CD4-positive, alpha-beta T cell treated with Interleukin-21 for 1 hour (primary cell): ENCODE data around the gene LSS.

Experiments used
- DNase-seq: peaks from one replicate; pipeline ENCODE4 v3.0.0-alpha.2; 2020

LSS gene

GRCh38 chr21:46228345-46229051, at the start of gene LSS:
TSS of gene LSS (minus strand) at chr21:46228774. CDS start at chr21:46228745, 29 bp downstream.
- peak; percentile 98 for DNase-seq

GRCh38 chr21:46274797-46275390, 46.3 kb upstream of the LSS start:
- no peak for DNase-seq

- no peak for DNase-seq
Measured at GRCh38 chr21:46273341-46273740, 44.8 kb upstream of the LSS start.

- DNase-seq: no peak
Measured at GRCh38 chr21:46269466-46269865, 40.9 kb upstream of the LSS start.

- no peak for DNase-seq
Measured at GRCh38 chr21:46268371-46268770, 39.8 kb upstream of the LSS start.

- DNase-seq: no peak
Measured at GRCh38 chr21:46266946-46267345, 38.4 kb upstream of the LSS start.

- no peak for DNase-seq
Measured at GRCh38 chr21:46265736-46266525, 37.4 kb upstream of the LSS start.

- DNase-seq: no peak
Measured at GRCh38 chr21:46264690-46265144, 36.1 kb upstream of the LSS start.

GRCh38 chr21:46264046-46264689, 35.6 kb upstream of the LSS start:
- DNase-seq: no peak

- no peak for DNase-seq
Measured at GRCh38 chr21:46256501-46256994, 28.0 kb upstream of the LSS start.

GRCh38 chr21:46255758-46256337, 27.3 kb upstream of the LSS start:
- DNase-seq: no peak

- no peak for DNase-seq
Measured at GRCh38 chr21:46255166-46255565, 26.6 kb upstream of the LSS start.

- no peak for DNase-seq
Measured at GRCh38 chr21:46254208-46254975, 25.8 kb upstream of the LSS start.

- peak; percentile 66 for DNase-seq
Measured at GRCh38 chr21:46253610-46254124, 25.1 kb upstream of the LSS start.

- DNase-seq: no peak
Measured at GRCh38 chr21:46252840-46253239, 24.3 kb upstream of the LSS start.

- no peak for DNase-seq
Measured at GRCh38 chr21:46250146-46250725, 21.7 kb upstream of the LSS start.

GRCh38 chr21:46248827-46249226, 20.3 kb upstream of the LSS start:
- DNase-seq: no peak

- DNase-seq: no peak
Measured at GRCh38 chr21:46248422-46248782, 19.8 kb upstream of the LSS start.

- no peak for DNase-seq
Measured at GRCh38 chr21:46247699-46248421, 19.3 kb upstream of the LSS start.

- no peak for DNase-seq
Measured at GRCh38 chr21:46246345-46246744, 17.8 kb upstream of the LSS start.
